HT-29 (cell line): ENCODE data around the gene RNF130. TPM values are rescaled to one million over a fixed set of nuclear protein-coding genes. Genes with fewer than 3 reads are reported as not detected.
A peak's percentile ranks its signal among the peaks of the same experiment; 100 is the strongest.

Source experiments
- DNase-seq: peaks from one replicate; pipeline ENCODE4 v3.0.0-alpha.2; 2015; ENCODE audit warnings: low spot score
- total RNA-seq: library from RNA; depleted of rRNA; stranded (reverse); fragments of >200 nt; shearing (Covaris generic); gene quantifications from 2 replicates; pipeline ENCODE4 v1.2.3, GENCODE V29; 2014

Gene RNF130
- total RNA-seq, 1 experiment from 2014 or later = 14.9 TPM

DNA sequence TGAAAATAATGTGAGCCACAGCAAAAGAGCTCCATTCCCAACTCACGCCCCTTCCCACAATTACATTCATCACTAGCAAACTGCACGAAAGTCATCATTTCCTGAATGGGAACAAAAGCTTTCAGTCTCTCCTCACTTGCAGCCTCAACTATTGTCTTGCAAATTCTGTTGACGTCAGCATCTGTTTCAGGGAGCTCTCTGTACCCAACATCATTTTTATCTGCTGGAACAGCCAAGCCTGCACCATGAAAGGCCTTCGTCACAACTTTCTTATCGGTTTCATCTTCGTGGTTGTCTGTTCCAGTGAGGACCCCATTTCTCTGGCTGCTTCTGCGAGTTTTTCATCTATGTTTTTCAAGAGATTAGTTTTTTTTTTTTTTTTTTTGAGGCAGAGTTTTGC lies 14.3 kb upstream of the RNF130 start:
- no peak for DNase-seq

DNA sequence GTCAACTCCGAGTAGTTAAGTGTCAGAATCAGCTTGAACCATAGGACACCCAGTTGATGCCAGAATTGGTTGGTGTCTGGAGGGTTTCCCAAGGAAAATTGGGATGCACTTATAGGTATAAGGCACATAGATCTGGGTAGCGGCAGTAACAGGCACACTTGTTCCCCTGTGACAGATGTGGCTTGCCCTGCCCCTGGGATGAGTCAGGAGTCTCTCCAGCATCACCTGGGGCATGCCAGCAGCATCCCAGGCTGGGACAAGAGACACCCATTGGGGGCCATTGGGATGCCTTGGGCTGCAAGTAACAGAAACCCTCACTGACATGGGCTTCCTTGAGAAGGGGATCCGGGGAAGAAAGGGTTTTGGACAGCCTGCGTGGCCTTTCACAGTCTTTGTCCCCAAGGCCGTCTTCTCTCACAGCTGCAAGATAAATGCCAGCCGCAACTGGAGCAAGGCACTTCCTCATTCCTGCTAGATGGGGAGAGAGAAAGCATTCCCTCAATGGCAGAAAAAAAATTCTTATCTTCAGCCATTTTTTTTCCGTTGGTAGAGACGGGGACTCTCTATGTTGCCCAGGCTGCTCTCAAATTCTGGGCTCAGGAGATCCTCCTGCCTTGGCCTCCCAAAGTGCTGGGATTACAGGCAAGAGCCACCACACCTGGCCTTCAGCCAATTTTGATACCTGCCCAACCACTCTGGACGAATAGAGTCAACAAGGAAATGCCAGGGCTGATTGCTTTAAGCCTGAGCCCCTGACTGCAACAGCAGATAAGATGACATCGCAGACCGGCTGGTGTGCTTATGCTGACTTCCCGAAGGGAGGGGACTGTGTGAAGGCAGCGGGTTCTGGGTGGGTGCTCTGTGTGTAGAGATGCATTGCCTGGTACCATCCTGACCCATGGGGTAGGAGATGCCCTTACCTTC lies 13.3 kb upstream of the RNF130 start:
- peak; percentile 88 for DNase-seq

DNA sequence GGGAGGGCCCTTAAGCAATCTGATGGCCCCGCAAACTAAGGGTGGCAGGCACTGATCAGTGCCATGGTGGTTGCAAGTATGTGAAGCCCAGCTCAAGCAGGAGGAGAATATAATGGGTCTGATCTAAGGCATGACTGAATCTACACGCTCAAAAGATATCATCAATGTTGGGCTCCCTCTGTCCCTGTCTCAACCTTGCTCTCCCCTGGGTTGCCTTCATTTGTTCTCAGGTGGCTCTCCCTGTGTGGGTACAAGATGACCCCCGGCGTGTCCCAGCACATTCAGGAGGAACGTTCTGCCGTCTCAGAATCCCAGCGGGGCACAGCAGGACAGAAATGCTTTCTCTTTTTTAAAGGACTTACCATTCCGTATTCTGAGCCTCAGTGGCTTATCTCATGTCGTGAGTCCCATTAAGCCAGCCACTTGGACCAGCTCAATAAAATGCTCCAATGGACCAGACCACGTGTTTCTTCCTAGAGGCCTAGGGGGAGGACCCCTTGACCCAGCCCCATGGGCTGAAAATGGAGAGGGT lies 12.0 kb upstream of the RNF130 start:
- no peak for DNase-seq

DNA sequence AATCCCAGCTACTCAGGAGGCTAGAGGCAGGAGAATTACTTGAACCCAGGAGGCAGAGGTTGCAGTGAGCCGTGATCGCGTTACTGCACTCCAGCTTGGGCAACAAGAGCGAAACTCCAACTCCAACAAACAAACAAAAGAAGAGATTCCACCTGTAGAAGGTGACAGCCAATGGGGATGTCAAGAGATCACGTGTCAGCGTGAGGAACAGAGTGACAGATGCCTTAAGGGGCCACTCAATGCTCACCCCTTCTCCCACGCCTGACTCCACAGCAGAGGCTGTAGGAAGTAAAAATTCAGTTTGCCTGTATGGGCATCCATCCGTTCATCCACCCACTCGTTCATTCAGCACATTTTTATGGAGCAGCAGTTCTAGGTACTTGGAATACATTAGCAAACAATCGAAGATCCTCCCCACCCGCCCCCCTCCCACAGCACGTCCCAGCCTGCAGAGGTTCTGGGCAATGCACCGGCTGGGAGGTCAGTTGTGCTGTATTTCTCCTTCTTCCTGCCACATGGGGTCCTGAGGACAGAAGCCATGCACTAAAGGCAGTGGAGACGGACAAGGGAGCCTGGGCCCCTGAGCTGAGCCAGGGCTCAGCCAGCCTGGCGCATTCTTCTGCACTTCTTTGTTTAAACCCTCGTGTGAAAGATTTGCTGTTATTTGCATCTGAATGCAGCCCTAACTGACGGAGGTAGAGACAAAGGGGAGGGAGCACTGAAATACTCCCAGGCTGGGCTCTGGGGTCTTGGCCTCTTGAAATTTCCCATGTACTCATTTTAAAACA lies 11.3 kb upstream of the RNF130 start:
- no peak for DNase-seq

DNA sequence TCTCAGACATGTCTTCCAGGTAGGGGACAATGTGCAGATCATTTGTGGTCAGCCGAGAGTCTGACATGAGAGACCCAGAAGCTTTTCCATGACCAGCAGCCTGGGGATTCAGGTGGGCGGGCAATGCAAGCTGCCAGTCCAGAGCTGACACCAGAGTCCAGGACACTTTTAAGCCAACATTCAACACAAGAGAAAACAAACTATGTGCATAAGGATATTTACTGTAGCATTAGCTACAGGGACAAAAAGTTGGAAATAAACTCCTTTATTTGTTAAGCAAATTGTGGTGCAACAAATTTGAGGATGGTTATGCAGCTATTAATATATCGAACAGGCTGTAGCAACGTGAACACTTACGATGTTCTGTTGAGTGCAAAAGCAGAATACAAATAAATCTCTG lies 9.9 kb upstream of the RNF130 start:
- no peak for DNase-seq

DNA sequence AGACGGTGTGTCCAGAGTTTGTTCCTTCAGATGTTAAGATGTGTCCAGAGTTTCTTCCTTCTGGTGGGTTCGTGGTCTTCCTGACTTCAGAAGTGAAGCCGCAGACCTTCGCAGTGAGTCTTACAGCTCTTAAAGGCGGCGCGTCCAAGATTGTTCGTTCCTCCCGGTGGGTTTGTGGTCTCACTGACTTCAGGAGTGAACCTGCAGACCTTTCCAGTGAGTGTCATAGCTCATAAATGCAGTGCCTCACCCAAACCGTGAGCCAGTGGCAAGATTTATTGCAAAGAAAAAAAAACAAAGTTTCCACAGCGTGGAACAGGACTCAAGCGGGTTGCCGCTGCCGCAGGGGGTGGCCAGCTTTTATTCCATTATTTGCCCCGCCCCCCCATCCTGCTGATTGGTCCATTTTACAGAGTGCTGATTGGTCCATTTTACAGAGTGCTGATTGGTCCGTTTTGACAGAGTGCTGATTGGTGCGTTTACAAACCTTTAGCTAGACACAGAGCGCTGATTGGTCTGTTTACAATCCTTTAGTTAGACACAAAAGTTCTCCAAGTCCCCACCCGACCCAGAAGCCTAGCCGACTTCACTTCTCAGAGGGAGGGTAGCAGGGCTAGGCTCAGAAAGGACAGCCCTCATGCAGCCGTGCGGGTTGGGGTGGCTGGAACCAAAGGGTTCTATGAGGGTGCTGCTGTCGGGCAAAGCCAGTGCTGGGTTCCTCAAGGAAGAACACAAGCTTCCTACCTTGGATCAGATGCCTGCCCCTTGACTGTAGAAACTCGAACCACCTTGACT lies 9.1 kb upstream of the RNF130 start:
- DNase-seq = no peak

DNA sequence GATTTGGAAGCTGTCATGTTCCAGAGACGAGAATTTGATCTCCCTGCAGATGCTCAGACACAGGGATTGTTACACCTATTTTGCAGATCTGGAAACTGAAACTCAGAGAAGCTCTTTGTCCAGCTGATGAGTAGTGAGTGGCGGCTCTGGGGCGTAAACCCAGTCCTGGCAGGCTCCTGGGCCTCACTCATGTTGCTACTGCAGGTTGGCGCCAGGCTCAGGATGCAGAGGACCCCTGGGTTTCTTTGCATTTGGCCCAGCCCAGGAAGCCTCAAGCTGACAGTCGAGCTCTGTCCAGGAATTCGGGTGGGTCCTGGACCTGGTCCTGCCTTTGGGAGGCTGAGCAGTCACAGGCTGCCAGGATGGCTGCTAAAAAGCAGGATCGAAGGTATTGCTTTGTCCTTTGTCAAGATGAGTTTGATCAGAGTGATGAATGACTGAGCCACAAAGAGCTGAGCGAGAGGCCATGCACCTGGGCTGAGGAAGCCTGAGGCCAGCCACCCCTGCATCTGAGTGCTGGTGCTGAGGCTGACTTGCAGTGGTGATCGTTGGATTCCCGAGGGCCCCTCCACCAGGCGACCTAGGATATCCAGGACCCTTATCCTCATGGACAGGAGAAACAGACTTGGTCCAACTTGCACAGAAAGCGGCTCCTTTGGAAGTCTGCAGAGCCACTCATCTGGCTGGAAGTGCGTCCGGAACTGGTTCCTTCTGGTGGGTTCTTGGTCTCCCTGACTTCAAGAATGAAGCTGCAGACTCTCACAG lies 8.3 kb upstream of the RNF130 start:
- DNase-seq = no peak

DNA sequence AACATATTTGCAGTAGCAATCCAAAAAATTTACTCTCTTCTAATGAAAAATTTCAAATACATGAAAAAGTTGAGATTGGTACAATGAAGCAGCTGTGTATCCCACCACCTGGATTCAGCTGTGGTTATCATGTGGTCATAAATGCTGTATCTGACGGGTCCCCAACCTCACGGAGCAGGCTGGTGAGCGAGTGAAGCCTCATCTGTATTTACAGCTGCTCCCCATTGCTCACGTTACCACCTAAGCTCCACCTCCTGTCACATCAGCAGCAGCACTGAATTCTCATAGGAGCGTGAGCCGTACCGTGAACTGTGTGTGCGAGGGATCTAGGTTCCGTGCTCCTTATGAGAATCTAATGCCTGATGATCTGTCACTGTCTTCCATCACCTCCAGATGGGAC lies 6.8 kb upstream of the RNF130 start:
- no peak for DNase-seq

DNA sequence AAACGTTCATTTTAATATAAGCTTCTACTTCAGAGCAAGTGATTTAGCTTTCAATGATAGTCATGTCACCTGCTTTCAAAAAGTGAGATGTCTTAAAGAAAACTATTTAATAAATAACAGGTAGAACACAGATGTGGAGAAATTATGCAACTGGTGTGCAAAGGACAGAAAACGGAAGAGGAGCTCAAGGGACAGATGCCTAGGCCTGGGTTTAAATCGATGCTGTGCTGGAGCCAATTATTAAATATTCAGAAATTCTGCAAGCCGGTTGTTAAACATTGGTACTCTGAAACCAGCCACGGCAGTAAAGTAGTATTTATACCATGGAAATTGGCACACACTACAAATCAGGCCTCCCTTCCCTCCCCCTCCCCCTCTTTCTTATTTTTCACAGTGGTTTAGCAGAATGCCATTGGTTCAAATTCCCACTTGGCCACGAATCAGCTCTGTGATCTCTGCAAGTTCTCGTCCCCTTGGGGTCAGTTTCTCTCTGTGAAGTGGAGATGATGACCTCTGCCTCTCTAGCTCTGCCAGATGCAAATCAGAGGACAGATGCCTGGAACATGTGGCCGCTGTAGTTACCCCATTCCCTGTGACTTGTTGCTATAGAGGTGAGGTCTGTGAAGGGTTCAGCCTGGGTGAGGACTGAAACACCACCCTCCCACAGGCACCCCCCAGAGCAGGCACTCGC lies 6.2 kb upstream of the RNF130 start:
- DNase-seq = no peak

DNA sequence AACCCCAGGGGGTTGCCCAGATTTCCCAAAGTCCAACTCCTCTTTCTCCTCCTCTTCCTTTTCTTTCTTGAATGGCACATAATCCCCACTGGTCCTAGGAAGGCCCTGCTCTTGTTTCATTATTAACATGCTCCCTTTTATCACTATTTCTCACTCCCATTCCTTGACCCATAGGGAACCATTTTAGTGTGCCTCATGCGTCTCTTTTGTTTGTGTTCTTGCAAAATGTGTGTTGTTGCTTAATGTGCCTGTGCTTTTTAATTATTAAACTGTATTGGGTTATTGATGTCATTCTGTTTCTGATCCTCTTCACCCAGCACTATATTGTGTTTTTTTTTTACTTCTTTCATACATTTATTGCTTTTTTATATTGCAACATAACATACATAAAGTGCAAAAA lies 4.1 kb upstream of the RNF130 start:
- DNase-seq = no peak

DNA sequence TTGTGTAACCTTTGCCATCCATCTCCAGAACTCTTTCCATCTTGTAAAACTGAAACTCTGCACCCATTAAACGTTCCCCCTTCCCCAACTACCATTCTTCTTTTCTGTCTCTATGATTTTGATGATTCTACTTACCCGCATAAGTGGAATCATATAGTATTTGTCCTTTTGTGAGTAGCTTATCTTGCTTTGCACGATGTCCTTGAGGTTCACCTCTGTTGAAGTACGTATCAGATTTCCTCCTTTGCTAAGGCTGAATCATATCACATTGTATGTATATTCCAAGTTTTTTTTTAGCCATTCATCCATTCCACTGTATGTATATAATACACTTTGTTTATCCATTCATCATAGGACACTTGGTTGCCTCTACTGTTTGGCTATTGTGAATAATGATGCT lies 2.9 kb upstream of the RNF130 start:
- no peak for DNase-seq

DNA sequence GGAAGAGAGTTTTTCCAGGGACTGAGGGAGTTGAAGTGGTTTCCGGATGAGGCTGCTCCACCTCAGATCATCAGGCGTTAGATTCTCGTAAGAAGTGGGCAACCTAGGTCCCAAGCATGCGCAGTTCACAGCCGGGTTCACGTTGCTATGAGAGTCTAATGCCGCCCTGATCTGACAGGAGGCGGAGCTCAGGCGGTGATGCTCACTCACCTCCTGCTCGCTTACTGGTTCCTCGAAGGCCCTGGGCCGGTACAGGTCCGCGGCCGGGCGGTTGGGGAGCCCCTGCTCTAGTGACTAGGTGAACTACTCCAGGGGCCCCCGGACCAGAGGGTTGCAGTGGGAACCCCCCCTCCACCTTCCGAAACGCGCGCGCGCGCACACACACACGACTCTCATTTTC lies 997 bp upstream of the RNF130 start:
- DNase-seq = no peak

DNA sequence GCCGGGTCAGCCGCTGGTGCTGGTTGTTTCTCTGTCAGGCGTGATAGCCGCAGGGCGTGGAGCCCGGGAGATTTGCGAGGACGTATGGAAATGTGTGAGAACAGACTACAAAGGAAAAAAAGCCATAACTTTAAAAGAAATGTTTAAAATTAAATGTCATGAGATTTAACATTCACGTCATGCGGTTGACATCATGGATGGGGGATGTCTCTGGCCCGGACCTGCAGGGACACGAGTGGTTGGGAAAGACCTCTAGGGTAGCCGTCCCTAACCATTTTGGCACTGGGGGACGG lies 643 bp upstream of the RNF130 start:
- no peak for DNase-seq

DNA sequence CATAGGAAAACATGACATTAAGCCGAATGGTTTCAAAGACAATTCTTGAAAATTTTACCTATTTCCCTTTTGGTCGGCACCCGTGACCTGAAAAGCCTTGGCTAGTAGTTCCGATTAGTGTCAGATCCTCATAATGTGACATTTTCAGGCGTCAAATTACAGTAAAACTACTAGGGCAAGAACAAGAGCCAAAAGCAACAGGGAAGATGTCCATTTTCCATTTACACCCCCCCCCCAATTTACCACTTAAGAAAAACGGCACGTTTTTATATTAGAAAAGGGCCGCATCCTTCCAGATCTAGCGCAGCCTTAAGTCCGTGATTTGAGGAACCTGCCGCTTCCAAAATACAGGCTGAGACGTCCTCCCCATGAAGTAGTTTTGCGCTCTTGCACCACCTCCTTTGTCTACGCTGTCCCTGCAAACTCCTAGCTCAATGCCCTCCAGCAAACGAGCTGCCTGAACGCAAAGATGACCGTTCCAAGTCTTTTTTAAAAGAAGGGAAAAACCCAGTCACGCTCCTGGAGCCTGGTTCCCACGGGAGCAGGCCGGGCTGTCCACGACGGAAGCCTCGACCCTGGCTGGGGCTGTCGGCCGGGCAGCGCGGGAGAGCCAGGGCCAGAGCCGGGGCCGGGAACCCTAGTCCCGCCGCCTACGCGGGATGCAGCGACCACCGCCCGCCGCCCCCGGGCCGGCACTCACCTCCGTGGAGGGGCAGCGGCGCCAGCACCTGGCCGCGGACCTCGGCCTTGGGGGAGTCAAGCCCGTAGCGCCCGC lies 616 bp downstream of the RNF130 start:
- peak; percentile 38 for DNase-seq

DNA sequence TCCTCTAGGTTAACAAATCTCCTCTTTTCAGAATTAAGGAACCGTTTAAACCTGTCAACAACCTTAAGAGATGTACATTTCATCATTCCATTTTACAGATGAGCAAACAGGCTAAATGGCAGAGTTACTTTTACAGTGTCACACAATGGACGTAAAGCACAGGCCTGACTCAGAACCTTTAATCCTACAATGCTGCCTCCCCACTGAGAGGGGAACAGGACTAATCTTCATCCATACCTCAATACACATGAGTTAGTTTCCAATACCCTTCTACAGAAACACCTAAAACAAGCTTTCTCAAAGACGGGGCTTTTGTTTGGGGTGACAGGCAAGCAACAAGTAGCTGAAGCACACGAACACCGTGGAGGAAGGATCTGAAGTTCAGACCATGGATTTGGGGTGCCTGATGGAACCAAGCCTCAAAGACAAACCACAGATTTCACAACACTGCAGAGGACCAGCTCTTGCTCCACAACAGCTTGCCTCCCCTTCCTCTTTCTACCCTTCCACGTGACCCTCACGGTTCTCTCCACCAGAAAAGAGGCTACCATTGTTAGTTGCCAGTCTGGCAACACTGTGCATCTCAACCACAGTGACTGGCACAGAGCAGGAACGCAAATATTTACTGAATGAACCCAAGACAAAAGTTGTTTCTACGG lies 1.8 kb downstream of the RNF130 start:
- DNase-seq = no peak

DNA sequence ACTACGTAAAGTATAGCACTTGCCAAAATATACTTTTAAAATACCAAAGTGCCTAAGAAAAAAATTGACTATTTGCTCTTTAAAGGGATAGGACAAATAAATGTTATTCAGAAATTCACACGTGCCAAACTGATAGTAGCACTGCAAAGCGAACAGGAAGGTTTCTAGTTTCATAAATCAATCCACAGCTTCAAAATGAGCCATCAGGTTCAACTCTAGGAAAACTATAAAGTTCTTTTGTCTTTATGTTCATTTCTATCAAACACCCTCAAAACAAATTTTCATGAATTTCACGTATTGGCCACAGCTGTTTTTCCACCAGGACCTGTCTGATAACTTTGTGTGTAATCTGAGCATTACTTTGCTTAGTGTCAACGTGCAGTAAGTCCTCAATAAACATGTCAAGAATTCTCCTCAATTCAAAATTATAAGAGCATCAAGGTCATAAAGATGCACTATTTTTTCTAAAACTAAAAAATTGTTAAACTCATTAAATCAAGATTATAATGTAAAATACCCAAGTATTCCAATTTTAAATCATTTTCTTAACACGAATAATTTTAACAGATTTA lies 3.0 kb downstream of the RNF130 start:
- DNase-seq = no peak

DNA sequence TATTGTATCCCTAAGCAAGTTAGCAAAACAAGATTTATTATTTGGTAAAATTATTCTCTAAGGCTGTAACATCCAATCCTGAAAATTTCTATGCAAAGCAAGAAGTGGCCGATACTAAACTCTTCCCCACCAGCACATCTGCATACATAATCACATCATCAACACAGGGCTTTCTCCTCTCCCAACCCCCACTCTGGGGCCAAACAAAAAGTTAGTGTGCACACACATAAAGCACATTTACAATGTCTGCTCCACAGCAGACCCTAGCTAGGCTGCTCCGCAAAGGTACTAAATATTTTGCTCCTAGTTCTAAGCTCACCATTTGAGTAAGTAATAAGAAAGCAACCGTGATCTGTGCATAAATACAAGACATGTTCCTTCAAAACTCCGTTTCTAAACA lies 3.6 kb downstream of the RNF130 start:
- DNase-seq = no peak

DNA sequence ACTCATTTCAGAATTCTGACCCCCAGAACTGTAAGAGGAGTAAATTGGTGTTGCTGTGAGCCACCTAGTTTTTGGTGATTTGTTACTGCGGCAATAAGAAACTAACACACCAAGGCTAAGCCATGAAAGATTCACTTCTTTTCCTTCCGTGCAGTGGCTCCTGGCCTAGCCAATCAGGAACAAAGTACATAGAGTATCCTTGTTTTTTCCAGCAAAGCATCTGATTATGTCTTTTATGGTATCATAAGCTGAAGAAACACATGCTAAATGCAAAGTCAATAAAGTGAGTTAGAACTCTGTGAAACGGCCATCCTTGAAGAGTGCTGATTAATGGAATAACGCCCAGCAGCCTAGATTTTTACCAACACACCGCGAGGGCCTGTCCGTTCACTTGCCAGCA lies 11.4 kb downstream of the RNF130 start:
- no peak for DNase-seq

DNA sequence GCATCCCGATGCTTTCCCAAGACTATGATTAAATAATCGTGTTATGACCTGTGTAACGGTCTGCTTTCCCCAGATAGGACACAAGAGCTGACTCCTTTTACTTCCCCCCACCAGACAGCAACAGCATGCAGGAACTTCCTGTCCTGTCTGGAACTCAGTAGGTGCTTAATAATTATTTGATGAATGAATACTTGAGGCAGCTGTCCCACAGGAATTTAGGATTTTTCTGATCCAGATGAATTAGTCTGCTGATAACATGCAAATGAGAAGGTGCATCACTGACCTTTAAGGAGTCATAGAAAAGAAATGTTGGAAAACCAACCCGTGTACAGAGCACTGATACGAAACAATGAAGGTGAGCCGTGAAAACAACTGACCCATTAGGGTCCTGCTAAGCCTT lies 12.2 kb downstream of the RNF130 start:
- DNase-seq = no peak
